ENCODE results near the gene CRELD2.

The CRELD2 gene

DNA sequence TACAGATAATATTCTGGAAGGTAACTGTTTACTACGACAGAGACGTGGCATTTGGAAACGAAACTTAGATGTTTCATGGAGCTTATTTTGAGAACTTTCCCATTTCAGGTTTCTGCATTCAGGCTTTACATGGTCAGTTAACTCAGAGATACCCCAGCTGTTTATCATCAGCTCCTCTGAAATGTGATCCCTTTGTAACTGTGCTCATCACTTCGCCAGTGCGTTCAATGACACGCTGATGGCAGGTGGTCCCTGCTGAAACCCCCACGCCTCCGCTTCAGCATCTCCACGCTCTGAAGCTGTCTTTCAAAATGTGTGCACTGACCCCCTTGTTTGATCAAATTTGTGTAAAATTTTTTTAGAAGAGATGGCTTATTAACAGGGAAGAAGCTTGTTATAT, 30.7 kb upstream of the CRELD2 start:
- DNase-seq: no peak

DNA sequence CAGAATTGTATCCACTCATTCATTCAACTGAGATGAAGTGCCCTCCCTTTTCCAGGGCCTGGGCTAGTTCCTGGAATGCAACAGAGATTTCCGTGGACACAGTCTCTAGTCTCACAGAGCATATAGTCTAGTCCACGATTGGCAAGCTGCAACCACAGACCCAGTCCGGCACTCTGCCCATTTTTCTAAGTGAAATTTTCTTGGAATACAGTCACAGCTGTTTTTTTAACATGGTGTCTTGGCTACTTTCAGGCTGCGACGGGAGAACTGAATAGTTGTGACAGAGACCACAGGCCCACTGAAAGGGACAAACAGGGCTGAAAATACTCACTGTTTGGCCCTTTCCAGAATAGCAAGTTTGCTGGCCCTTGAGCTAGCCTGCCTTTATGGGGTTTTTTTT, 29.4 kb upstream of the CRELD2 start:
- no peak for DNase-seq

DNA sequence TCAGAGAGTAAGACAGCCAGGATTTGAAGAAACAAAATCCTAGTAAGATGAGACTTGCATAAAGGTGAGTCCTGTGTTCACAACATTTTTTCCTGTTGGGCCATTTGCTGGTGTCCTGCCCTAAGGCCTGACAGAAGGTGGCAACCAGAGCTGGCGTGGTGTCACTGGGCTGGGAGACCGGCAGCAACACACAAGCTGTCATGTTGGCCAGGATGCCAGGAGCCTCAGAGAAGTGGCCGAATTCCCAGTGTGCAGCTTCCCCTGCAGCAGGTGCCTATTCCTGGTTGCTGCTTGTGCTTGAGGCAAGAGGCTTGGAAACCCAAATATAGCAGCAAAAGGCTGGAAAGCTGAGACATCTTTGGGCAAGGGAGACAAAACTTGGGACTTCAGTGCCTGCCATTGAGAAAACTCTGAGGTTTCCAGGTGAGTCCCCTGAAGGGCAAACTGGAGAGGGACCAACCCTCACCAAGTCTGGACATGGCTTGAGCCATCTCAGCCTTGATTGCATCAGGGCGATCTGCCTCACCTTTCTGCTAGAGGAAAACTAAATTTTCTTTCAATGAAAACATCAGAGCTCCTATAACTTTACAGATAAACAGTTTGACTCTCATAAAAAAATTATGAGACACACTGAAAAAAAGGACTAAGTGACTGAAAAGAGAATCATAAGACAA, 26.1 kb upstream of the CRELD2 start:
- DNase-seq: no peak

DNA sequence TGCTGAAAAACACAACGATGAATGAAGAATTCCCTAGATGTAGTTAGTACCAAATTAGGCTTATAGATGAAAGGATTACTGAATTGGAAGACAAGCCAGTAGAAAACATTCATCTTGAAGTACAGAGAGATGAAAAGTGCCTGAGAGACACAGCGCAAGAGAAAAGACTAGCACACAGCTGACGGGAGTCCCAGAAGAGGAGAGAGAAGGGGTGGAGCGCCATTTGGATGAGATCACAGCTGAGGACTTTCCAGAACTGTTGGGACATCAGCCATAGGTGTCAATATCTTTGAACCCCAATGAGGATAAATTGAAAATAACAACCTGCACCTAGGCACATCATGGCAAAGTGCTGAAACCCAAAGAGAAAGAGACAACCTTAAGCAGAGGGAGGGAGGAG, 25.4 kb upstream of the CRELD2 start:
- DNase-seq: no peak

DNA sequence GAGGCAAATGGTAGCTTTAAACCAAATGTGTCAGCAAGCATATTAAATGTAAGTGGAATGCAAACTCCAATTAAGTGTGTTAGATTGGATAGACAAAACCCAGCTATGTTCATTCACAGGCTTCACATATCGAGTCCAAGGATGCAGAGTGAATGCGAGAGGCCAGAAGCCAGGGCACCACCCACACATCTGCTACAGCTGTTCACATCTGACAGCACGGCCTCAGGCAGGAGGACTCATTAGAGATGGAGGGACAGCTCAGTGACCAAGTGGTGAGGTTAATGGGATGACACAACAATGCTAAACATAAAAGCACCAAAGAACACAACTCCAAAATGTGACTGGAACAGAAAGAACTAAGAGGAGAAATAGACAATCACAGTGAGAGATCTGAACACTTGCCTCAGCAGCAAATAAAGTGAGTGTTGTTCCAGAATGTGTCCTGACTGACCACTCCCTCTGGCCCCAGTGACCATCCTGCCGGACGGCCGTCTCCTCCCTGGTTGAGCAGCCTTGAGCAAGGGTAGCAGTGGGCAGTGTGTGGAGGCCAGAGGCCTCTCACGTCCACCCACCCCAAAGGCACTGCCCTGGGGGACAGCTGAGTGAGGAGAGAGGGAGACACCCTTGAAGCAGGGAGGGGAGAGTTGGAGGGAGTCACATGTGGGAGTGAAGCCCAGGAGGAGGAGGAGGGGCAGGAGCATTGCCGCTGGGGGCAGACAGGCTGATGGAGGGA, 23.9 kb upstream of the CRELD2 start:
- DNase-seq: no peak

DNA sequence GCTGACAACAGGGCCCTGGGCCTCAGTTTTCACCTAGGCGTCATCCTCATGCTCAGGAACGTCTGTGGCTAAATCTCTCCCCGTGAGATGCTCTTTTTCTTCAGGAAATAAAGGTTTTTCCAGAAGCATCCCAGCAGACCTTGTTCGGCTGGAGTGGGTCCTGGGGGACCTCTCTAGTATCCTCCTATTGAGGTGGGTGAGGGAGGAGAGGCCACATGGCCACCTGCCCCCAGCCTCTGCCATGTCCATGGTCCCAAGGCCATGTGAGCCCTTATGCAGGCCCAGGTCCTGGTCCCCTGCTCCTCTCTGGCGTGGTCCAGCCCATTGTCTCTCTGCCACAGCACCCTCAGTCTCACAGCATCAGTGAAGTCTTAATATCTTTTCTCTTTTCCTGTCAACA, 22.2 kb upstream of the CRELD2 start:
- DNase-seq: no peak

DNA sequence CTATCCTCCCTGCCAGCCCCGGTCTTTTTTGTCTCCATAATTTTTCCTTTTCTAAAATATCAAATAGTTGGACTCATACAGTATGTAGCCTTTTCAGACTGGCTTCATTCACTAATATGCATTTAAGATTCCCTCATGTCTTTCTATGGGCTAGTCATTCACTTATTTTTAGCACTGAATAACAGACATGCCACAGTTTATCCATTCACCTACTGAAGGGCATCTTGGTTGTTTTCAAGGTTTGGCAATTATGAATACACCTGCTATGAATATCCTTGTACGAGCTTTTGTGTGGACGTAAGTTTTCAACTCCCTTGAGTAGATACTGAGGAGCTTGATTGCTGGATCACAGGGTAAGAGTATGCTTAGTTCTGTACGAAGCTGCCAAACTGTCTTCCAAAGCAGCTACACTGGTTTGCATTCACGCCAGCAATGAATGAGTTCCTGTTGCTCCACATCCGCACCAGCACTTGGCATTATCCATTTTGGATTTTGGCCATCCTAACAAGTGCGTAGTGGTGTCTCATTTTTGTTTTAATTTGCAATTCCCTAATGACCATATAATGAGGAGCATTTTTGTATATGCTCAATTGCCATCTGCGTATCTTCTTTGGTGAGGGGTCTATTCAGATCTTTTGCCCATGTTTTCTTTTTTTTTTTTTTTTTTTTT, 21.3 kb upstream of the CRELD2 start:
- DNase-seq: no peak

DNA sequence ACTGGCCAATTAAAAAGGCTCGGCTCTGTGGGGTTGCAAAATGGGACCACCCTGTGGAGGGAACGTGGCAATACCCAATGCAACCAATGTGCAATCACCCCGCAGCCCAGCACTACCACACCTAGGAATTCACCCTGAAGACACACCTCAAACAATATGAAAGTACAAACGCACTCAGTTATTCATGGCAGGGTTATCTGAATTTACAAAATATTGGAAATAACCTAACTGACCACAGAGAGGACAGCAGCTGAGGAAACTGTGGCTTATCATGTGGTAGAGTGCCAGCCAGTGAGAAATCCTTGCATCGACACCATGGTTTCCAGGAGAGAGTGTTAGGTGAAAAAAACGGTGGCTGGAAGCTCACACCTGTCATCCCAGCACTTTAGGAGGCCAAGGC, 18.9 kb upstream of the CRELD2 start:
- DNase-seq: no peak

DNA sequence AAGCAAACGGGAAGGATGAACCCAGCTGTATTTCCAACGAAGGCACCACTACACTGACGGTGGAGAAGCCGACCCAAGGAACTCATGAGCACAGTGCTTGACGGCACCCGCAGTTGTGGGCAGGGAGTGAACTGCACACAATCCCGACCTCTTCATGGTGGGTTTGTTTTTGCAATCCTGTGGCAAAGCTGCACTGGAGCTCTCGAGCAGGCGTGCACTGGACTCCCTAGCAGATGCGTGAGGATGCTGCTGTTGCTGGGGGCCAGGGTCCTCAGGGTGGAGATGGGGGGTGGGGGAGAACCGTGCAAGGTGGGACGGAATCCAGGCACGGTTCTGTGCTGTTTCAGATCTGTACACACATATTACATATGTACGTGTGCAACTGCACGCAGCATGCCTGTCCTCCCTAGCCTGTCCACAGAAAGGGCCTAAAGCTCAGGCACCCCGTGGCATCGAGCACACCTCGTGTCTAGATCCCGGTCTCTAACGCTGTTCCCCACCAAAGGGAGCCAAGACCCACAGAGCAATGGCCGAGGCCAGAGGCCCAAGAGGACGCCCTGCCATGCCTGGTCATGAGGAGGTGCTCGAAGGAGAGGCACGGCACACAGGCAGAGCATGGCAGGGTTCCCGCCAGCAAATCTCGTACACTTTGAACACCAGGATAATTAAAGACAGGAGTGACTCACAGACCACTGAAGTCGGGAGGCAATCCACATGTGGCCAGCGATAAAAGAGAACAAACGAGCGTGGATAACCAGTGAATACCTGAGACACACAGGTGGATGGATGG, 17.8 kb upstream of the CRELD2 start:
- DNase-seq: no peak

DNA sequence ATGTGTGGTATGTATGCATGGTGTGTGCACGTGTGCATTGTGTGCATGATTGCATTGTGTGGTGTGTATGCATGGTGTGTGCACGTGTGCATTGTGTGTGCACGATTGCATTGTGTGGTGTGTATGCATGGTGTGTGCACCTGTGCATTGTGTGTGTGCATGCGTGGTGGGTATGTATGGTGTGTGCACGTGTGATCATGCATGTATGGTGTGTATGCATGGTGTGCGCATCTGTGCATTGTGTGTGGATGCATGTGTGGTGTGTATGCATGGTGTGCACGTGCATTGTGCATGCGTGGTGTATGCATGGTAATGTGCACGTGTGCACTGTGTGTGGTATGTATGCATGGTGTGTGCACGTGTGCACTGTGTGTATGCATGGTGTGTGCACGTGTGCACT, 17.0 kb upstream of the CRELD2 start:
- no peak for DNase-seq

DNA sequence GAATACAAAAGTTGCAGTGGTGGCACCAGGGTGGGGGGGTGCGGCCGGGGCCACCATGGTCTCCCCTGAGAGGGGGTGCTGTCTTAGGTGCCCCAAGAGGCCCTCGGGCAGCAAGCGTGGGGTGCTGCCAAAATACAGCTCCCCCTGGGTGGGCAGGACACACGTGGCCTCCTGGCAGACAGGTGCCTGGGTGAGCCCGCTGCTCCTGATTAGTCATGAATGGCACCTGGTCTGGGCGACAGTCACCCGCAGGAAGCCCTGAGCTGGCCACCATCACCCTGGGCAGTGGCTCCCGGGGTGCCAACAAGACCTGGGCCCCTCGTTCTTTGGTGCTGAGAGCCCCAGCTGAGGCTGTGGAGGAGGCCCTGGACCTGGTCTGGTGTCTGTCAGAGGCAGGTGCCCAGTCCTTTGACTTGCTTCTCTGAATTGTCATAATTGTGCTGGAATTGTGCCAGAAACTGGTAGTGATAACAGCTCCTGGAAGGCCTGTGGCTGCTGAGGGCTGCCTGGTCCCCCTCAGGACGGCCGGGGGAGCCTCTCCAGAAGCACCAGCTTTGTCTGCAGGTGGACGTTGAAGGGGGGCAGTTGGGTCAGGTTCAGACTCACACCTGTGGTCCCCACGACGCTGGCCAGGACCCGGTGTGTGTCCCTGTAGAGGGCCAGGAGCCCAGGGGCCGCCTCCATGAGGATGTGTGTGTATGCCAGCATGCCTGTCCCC, 15.0 kb upstream of the CRELD2 start:
- DNase-seq: no peak

DNA sequence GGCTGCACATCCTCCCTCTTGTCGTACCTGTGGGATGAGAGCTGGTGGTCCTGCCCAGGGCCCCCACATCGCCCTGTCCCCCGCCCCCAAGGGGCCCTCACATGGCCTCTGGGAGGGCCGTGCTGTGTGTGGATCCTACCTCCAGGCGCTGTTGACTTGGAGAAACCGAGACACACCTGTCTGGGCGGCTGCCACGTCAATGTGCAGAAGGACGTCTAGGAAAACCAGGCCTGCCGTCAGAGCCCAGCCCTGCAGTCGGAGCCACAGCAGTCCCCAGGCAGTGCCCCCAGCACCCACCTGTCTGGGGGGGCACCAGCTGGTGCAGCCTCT, 14.4 kb upstream of the CRELD2 start:
- no peak for DNase-seq

DNA sequence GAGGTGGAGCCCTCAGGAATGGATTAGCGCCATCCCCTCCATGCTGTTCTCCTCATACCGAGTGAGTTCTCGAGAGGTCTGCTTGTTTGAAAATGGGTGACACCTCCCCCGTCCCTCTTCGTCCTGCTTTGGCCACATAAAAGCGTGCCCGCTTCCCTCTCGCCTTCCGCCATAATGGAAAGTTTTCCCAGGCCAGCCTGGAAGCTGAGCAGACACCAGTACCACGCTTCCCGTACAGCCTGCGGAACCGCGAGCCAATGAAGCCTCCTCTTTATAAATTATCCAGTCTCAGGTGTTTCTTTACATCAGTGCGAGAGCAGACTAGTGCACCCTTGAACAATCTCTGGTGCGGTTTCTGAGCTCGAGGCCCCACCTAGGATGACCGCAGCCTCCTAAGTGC, 13.0 kb upstream of the CRELD2 start:
- DNase-seq: no peak

DNA sequence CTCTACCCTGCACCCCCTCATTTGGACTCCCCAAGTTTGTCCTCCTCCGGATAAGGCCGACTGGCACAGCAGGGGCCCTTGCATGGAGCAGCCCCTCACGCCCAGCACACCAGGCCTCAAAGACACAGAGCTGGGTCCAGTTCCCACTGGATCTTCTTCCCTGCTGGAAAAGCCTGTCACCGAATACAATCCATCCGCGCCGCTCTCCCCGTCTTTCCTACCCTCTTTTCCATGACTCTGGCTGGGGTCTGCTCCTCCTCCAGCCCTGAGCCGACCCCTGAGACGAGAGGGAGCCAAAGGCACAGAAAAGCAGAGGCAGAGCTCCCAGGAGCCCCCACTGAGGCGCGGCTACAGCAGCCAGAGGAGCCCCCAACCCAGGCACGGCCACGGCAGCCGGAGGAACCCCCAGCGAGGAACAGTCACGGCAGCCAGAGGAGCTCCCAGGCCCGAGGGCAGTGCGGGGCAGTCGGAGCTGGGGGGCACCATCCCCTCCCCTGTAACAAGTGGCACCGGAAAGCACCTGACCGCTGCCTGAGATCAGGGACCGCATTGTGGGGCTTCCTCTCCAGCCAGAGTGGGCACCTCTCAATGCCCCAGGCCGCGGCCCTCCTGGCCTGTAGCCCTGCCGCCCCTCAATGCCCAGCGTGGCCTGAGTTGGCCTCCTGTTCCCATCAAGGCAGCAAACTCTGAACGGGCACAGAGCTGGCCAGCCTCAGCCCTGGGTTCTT, 12.2 kb upstream of the CRELD2 start:
- DNase-seq: no peak

DNA sequence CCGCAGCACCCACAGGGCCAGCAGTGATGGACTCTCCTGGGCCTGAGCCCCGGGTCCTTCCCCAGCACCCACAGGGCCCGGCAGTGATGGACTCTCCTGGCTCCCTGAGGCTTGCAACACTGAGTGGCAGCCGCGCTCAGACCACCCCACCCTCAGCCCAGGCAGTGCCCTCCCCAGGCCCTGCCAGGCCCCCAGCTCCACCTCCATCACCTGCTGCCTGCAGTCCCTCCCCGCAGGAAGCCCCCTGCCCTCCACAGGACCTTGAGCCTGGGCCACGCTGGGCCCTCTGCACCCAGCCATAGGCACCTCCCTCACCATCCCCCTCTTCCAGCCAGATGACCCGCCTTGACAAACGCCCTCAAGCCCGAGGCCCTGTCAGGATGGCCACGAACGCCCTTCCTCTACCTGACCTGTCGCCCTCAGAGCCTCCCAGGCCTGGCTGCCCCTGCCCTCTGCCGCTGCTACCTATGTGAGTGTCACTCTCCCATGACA, 11.6 kb upstream of the CRELD2 start:
- no peak for DNase-seq

DNA sequence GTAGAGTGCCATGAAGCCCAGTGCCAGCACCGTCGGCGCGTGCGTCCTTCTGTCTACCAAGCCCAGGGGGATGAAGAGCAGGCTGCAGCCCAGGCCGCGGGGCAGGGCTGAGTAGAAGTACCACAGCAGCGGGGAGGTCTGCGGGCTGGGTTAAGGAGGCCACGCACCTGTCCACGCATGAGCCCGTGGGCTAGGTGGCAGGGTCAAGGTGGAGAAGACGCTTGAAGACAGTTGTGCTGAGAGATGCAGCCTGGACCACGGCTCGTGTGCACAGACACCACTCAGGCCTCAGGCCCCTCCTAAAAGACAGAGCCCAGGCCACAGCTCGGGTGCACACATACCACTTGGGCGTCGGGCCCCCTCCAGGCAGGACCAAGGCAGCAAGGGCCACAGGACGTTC, 10.6 kb upstream of the CRELD2 start:
- DNase-seq: no peak

DNA sequence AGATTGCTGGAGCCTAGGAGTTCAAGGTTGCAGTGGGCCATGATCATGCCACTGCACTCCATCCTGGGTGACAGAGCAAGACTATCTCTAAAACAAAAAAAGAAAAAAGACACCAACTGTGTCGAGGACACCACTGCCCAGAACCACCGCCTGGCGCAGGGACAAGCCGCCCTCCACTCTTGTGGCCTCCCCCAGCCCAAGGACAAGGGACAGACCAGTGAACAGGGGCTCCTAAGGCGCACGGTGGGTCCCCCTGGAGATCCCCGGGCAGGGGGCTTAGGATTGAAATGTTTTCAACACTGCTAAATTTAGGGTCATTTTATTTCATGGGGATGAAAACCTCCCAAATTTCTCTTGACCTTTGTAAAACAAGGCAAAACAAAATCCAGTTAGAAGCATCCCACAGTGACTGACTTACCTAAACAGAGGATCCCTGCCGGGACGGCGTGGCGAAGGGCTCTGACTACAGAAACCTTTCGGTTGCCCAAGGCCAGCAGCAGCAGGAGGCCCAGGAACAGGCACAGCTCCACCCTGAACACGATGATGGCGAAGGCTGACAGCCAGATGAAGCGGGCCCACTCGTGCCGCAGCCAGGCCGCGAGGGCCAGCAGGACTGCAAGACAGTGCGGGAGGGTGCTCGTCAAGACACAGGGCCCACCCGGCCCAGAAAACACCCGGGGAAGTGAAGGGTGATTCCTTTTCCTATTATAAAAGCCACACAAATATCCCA, 8.8 kb upstream of the CRELD2 start:
- DNase-seq: no peak

DNA sequence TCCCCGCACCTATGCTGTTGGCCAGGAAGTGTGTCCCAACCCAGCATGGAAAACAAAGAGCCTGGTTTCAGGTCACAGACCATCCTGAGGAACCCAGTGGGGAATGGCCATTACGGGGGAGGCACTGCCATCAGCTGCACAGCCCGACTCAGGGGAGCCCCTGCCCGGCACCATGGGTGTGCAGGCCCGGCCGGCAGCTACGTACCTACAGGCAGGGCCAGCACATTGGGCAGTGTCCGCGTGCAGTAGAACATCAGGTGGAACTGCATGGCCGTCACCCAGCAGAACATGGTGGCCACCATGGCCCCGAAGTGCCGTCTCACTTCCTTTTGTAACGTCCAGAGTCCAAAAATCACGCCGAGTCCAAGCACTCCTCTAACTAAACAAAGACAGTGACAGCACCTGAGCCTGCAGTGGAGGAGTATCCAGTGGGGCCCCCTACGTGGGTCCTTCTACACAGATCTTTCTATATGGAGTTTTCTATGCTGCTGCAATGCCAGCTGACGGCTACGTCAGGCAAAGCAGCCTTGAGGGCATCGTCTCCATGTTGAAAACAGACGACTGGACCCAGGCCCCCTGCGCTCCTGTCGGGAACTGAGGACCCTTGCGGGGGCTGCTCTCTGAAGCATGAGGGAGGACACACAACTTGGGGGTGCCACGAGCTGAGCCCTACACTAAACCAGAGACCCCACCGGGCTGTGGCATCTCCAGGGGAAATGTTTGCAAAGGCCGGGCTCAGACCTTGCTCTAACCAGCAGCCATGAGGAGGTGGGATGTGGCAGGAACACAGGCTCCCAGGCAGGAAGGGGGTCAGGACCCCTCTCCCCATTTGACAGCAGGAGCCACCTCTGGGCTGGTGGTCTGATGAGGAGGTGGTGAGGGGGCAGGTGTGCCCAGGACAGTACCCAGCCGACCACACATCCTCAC, 7.9 kb upstream of the CRELD2 start:
- DNase-seq: no peak

DNA sequence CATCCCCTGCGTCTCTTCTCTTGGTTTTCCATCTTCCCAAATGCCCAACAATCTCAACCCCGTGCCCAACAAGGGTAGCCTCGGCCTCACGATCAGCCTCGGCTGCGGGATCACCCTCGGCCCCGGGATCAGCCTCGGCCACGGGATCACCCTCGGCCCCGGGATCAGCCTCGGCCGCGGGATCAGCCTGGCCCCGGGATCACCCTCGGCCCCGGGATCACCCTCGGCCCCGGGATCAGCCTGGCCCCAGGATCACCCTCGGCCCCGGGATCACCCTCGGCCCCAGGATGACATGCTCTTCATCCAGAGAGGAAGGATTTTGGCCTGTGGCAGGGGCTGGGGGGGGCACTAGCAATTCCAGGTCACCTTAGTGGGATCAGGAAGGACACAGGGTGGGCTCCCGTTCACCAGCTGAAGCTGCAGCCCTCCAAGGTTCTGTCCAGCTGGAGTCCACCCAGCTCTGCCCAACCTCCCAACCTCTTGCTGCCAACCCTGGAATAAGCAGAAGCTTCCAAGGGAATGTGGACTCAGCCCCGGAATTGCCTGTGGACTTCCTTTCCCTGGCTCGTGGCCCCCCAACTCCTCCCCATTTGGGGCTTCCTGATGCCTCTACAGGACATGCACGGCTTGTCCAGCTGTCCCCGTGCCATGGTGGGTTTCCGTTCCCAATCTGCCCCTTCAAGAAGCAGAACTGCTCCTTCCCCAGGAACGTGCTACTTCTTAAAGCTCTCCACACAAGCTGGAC, 6.4 kb upstream of the CRELD2 start:
- no peak for DNase-seq

DNA sequence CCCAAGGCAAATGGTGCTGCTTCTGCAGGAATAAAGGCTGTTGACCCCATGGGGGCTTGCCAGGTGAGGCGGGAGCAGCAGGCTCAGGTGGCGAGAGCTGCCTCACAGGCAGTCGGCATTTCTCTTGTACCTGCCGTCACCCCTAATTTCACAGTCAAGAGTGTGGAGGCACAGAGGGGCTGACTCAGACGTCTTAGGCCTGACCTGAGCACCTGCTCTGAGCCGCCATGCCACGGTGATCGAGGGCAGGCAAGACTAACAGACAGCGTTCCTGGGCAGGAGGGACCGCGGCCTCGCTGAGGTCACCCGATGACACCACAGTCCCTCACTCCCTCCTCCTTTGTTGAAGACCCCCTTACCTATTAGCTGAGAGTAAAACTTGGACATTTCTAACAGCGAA, 5.4 kb upstream of the CRELD2 start:
- no peak for DNase-seq
